Sciatic nerve (tissue), 2 donors: ENCODE measurements around the gene FUT6. TPM values are rescaled to one million over a fixed set of nuclear protein-coding genes. Genes with fewer than 3 reads are reported as not detected.

ENCODE experiments used
- ATAC-seq: fragments of 200-7000 bp; cut with Tn5 transposase; one replicate; pipeline ENCODE4 v1.9.1; 2020; ENCODE audit warnings: mild to moderate bottlenecking, moderate library complexity
- DNase-seq: peaks from one replicate; pipeline ENCODE4 v3.0.0-alpha.2; 2020; ENCODE audit warnings: low spot score
- intact Hi-C: fragments of 100-400 bp; cut with DNase I; formaldehyde crosslinking; loops from one replicate; pipeline ENCODE4 v1.14.2; 2022
- total RNA-seq: library from RNA; stranded (reverse); fragmentation: NEBNext Ultra II Directional; extraction: Animal tissue kit (Norgen Biotek cat#: 25700); gene quantifications from one replicate; pipeline ENCODE4 v1.2.1, GENCODE V29; 2021
- donor health status: DM: no; HTN: no; CAD: no.
- donor health status: DM: no; HTN: no; CAD: no.

FUT6 gene
- total RNA-seq, 1 donor from 2014 or later = not detected

DNA sequence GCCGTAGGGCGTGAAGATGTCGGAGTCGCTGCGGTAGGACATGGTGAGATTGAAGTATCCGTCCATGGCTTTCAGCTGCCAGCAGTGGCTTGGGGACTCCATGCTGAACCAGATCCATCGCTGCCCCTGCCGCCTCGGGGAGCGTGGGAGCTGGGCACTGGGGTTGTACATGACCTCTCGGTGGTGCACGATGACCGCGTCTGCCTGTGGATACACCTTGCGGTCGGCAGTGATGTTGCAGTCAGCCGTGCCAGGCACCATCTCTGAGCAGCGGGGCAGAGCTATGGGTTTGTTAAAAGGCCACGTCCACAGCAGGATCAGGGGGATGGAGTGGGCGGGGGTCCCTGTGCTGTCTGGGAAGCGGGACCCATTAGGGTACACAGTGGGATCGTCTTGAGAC lies 7.4 kb downstream of the FUT6 start:
- ATAC-seq = no peak
- no peak for DNase-seq
- intact Hi-C loops = no loop called here

DNA sequence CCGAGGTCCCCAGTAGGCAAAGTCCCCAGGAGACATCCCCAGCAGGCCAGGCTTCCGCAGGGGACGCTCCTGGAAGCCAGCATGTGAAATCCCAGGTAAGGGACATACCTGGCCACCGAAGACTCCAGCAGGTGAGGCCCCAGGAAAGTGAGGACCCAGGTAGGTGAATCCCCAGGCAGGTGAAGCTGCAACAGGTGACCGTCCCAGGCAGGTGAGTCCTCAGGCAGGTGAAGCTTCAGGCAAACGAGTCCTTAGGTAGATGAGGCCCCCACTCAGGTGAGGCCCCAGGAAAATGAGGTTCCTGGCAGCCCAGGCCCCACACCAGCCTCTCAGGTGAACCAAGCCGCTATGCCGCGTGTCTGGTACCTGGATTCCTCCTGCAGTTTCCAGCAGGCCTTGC lies 8.3 kb downstream of the FUT6 start:
- no peak for ATAC-seq
- no peak for DNase-seq
- intact Hi-C loops = no loop called here

DNA sequence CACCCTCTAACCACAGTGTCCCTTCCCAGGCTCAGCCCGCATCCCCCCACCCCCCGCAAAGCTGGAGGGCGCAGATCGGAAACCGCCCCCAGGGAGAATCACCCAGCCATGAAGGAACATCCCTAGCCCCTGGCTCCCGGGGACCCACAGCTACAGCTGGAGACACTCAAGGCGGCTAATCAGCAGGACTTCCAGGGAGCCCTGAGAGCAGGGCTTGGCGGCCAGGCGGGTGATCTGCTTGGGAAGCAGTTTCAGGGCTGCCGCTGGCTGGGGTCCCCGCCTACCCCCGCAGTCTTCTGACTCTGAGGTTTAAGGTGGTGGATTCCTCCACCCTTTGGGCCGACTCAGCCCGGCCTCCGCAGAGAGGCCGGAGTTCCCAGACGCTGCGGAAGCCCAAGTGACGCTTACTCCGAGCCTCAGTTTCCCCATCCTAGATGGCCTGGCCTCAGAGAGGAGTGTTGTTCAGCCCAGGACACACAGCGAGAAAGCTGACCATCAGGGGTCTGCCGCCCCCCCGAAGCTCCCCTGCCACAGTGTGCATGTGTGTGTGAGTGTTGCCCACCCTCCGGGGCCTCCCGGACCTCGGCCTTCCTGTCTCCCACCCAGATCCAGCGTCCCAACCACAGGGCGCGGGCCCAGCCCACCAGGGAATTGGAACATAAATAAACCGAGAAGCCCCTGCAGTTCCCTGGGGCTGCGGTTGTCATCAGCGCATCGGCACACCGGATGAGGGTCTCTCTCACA lies 9.8 kb downstream of the FUT6 start:
- DNase-seq = no peak
- ATAC-seq = no peak
- intact Hi-C loops = no loop called here

GRCh38 chr19:5828661-5829566 lies 10.6 kb downstream of the FUT6 start:
- intact Hi-C loops = no loop called here
- ATAC-seq (no peak), DNase-seq (no peak)

GRCh38 chr19:5827891-5828660 lies 11.4 kb downstream of the FUT6 start:
- ATAC-seq (peak; percentile 89), DNase-seq (peak; percentile 85)
- intact Hi-C loops = no loop called here

DNA sequence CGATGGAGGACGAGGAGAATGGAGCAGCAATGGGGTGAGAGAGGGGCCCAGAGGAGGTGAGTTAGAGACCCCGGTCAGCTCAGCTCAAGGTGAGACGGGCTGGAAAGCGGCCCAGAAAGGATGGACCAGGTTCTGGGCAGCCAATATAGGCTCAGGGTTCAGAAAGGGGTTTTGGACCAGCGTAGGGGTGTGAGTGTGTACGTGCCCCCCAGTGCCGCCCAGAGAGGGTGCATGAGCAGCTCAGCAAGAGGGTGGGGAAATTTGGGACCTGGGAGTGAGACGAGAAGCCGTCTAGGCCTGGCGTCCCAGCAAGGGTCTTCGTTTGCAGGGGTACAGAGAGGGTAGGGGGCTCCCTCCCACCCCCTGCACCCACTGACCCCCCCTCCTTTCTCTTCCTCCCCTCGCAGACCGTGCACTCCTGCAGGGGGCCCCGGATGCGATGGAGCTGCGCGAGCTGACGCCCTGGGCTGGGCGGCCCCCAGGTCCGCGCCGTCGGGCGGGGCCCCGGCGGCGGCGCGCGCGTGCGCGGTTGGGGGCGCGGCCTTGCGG lies 12.1 kb downstream of the FUT6 start:
- no peak for DNase-seq
- no peak for ATAC-seq
- intact Hi-C loops = no loop called here

GRCh38 chr19:5826531-5827341 lies 12.8 kb downstream of the FUT6 start:
- ATAC-seq (no peak), DNase-seq (no peak)
- intact Hi-C loops = no loop called here

- intact Hi-C loops = no loop called here
- no peak for DNase-seq
- ATAC-seq = no peak
Measured at GRCh38 chr19:5825178-5825577, 14.3 kb downstream of the FUT6 start.

DNA sequence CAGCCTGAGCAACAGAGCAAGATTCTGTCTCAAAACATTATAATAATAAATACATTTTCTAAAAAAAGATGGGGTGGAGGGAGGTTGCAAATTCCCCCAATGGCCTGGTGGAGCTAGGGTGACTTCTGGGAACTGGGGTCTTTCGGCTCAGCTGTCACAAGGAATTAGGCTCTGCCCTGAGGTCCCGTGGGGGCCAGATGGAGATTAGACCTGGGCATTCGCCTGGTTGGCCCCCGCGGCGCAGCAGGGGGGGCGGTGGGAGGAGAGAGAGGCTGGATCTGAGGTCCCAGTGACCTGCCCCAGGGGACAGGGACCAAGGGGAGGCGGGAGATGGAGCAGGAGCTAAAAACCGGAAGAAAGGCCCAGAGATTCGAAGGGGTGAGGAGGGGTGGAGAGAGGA lies 14.8 kb downstream of the FUT6 start:
- DNase-seq = no peak
- intact Hi-C loops = no loop called here

GRCh38 chr19:5823579-5824281 lies 15.8 kb downstream of the FUT6 start:
- no peak for ATAC-seq
- intact Hi-C loops = no loop called here
- no peak for DNase-seq

More for the DNA sequence above, 14.8 kb downstream of the FUT6 start:
- no peak for ATAC-seq

DNA sequence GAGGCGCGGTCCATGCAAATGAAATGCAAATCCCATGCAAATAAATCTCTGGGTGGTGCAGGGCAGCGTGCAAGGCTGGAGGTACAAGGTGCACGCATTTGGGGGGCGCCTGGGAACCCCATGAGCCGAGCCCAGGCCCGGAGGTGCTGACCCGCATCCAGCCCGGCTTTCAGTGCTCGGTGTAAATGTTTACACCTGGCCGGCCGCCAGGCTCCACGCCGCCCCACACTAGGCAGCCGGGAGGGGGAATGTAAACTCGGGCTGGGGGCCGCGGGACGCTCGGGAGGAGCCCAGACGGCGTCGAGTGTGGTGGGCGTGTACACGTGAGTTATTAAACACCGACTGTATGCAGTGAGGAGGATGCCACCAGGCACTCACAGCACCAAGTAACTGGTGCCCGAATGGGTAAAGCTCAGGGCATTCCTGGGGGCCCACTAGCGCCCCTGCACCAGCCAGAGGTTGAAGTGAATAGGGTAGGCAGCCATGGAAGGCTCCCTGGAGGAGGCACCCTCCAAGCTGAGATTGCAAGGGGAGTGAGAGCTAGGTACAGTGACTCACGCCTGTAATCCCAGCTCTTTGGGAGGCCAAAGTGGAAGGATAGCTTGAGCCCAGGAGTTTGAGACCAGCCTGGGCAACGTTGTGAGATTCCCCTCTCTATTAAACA lies 17.2 kb downstream of the FUT6 start:
- intact Hi-C loops = no loop called here
- DNase-seq = no peak
- no peak for ATAC-seq

GRCh38 chr19:5821521-5822180 lies 17.9 kb downstream of the FUT6 start:
- intact Hi-C loops = no loop called here
- ATAC-seq (no peak), DNase-seq (no peak)

DNA sequence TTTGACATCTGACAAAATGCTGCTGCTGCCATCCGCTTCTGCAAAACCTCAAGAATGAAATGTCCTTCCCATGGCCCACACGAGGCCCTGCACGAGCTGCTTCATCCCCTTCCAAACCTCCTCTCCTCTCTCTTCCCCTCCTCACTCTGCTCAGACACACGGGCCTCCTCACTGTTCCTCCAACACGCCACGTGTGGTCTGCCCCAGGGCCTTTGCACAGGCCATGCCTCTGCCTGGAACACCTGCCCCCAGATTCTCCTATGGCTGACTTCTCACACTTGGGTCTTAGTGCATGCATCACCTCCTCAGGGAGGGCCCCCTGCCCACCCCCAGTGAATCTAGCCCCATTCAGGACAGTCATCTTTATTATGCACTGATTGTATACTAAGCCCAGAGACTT lies 18.7 kb downstream of the FUT6 start:
- DNase-seq = no peak
- ATAC-seq = no peak
- intact Hi-C loops = no loop called here

DNA sequence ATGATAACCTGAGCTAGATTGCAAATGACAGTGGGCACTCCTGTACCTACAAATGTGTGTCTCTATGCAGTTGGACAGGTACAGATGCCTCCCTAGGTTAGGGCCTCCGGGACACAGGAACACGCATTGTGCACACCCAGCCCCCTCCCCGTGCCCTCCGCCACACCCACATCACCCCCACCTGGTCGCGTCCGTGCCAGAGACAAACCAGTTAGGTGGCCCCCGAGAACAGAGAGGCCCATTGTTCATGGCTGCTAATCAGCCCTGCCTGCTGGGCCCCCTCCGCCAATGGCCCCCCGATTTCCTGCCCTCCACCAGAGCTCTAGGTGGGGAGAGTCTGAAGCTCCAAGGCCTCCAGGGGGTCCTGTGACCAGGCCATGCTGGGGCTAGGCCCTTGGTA lies 20.9 kb downstream of the FUT6 start:
- no peak for ATAC-seq

GRCh38 chr19:5817218-5817617 lies 22.3 kb downstream of the FUT6 start:
- intact Hi-C loops = no loop called here
- DNase-seq (no peak), ATAC-seq (no peak)

More for the DNA sequence above, 20.9 kb downstream of the FUT6 start:
- no peak for DNase-seq
- intact Hi-C loops = no loop called here

GRCh38 chr19:5814852-5815246 lies 24.7 kb downstream of the FUT6 start:
- no peak for DNase-seq
- no peak for ATAC-seq
- intact Hi-C loops = no loop called here
